ENCODE data around the gene MLLT6.

- TF ChIP-seq POLR2AphosphoS5 (IDR thresholded peaks at IDR 0.05; ENCODE audit: low read length) (no peak), USF2 (IDR thresholded peaks at IDR 0.05; ENCODE audit: borderline replicate concordance, low read depth, low read length) (no peak), CREB1 (IDR thresholded peaks at IDR 0.05; ENCODE audit: low read depth) (no peak), YBX1 (IDR thresholded peaks at IDR 0.05) (no peak), PKNOX1 (IDR thresholded peaks at IDR 0.05) (peak; percentile 10; the same call in 1 of the 2 replicates), CTCF (IDR thresholded peaks at IDR 0.05 in 2 of 3, conservative IDR thresholded peaks at IDR 0.05 in 1 of 3; ENCODE audit: control insufficient read depth in 2 of 3, extremely low read depth in 1 of 3, insufficient read depth in 1 of 3, low read depth in 3 of 3, low read length in 3 of 3) (no peak), YY1 (IDR thresholded peaks at IDR 0.05; ENCODE audit: low read depth, low read length) (no peak), SIN3A (IDR thresholded peaks at IDR 0.05; ENCODE audit: low read depth, low read length) (no peak), CBFB (IDR thresholded peaks at IDR 0.05; ENCODE audit: low read depth) (no peak)
Observed at GRCh38 chr17:38753071-38753506, 48.0 kb downstream of the MLLT6 start.
